Astrocyte (in vitro differentiated cells and primary cell): ENCODE results near the gene HBG2. TPM values are rescaled to one million over a fixed set of nuclear protein-coding genes. Genes with fewer than 3 reads are reported as not detected.
"Not testable (repeated sequence)": the region's sequence is repeated elsewhere in the genome, so short reads cannot be mapped to it uniquely, and the experiment has no call there.

Experiments used
- DNase-seq: peaks from one replicate; pipeline ENCODE4 v3.0.0-alpha.2; 2010; ENCODE audit warnings: low read depth
- FAIRE-seq: peaks from 2 replicates; lab custom pipeline; 2011; peaks lifted over from hg19 to GRCh38; lab: Jason Lieb, UNC
- H2AFZ ChIP-seq: 2 replicates; pipeline ENCODE4 v1.6.0; 2012; ENCODE audit warnings: low read depth, low read length, inconsistent platforms
- H3K27ac ChIP-seq: 2 replicates; pipeline ENCODE4 v1.5.1; 2011; ENCODE audit warnings: low read depth, low read length, inconsistent platforms
- H3K27me3 ChIP-seq: 2 replicates; pipeline ENCODE4 v1.6.0; 2011; ENCODE audit warnings: low read length, inconsistent platforms; ENCODE audit not compliant: insufficient read depth
- H3K36me3 ChIP-seq: 2 replicates; pipeline ENCODE4 v1.5.1; 2011; ENCODE audit warnings: low read length, inconsistent platforms; ENCODE audit not compliant: insufficient read depth
- H3K4me1 ChIP-seq: 2 replicates; pipeline ENCODE4 v1.5.1; 2011; ENCODE audit warnings: low read length, inconsistent platforms; ENCODE audit not compliant: insufficient read depth
- H3K4me2 ChIP-seq: 2 replicates; pipeline ENCODE4 v1.6.0; 2012; ENCODE audit warnings: low read length, inconsistent platforms
- H3K4me3 ChIP-seq: 2 replicates; pipeline ENCODE4 v1.5.1; 2011; ENCODE audit warnings: low read depth, mild to moderate bottlenecking, low read length, inconsistent platforms; ENCODE audit not compliant: insufficient read depth
- H3K79me2 ChIP-seq: 2 replicates; pipeline ENCODE4 v1.6.0; 2012; ENCODE audit warnings: mild to moderate bottlenecking, low read length, inconsistent platforms; ENCODE audit not compliant: insufficient read depth
- H3K9ac ChIP-seq: 2 replicates; pipeline ENCODE4 v1.6.0; 2012; ENCODE audit warnings: mild to moderate bottlenecking, low read length, inconsistent platforms
- H3K9me3 ChIP-seq: 2 replicates; pipeline ENCODE4 v1.5.1; 2012; ENCODE audit warnings: low read depth, mild to moderate bottlenecking, low read length, inconsistent platforms; ENCODE audit not compliant: insufficient read depth
- H4K20me1 ChIP-seq: 2 replicates; pipeline ENCODE4 v1.6.0; 2012; ENCODE audit warnings: low read length, inconsistent platforms; ENCODE audit not compliant: insufficient read depth
- H3K27ac Mint-ChIP-seq: one replicate; pipeline ENCODE4 v1.8.0; 2021; ENCODE audit warnings: mild to moderate bottlenecking, mixed read lengths; ENCODE audit not compliant: unreplicated experiment
- H3K27me3 Mint-ChIP-seq: one replicate; pipeline ENCODE4 v1.8.0; 2021; ENCODE audit warnings: low read depth, mixed read lengths; ENCODE audit not compliant: unreplicated experiment
- H3K36me3 Mint-ChIP-seq: one replicate; pipeline ENCODE4 v1.8.0; 2021; ENCODE audit warnings: low read depth, mixed read lengths; ENCODE audit not compliant: unreplicated experiment
- H3K4me1 Mint-ChIP-seq: one replicate; pipeline ENCODE4 v1.8.0; 2021; ENCODE audit warnings: low read depth, mixed read lengths; ENCODE audit not compliant: unreplicated experiment
- H3K4me3 Mint-ChIP-seq: one replicate; pipeline ENCODE4 v1.8.0; 2021; ENCODE audit warnings: mild to moderate bottlenecking, moderate library complexity, mixed read lengths; ENCODE audit not compliant: unreplicated experiment
- H3K9me3 Mint-ChIP-seq: one replicate; pipeline ENCODE4 v1.8.0; 2021; ENCODE audit warnings: mild to moderate bottlenecking, mixed read lengths; ENCODE audit not compliant: unreplicated experiment
- CTCF ChIP-seq: IDR thresholded peaks from 2 replicates; pipeline ENCODE4 v1.5.1; 2011; ENCODE audit warnings: low read depth, mild to moderate bottlenecking, inconsistent platforms, low read length, moderate library complexity; ENCODE audit not compliant: insufficient read depth
- EZH2 ChIP-seq: IDR thresholded peaks from 2 replicates; pipeline ENCODE4 v1.6.1; 2012; ENCODE audit warnings: mild to moderate bottlenecking, low read length, inconsistent platforms; ENCODE audit not compliant: insufficient read depth
- total RNA-seq: library from RNA; stranded (reverse); gene quantifications from 2 replicates; pipeline ENCODE4 v1.2.1, GENCODE V29; 2021

Gene HBG2
- total RNA-seq, 1 donor from 2014 or later, result not detected

GRCh38 chr11:5251746-5252145 lies 2.8 kb downstream of the HBG2 start:
- no peak overlapping the region for H3K4me2 ChIP-seq
- TF ChIP-seq CTCF (no peak), EZH2 (no peak)
- no peaks in the 10 kb centered on the region for H3K36me3 ChIP-seq
- Mint-ChIP-seq H3K27me3 (peaks cover 4% of the 10 kb centered on the region), H3K36me3 (no peaks in the 10 kb centered on the region), H3K4me1 (peaks cover 9% of the 10 kb centered on the region), H3K4me3 (no peak overlapping the region), H3K9me3 (peaks cover 5% of the 10 kb centered on the region), H3K27ac (no peak overlapping the region)
- DNase-seq, result no peak
- H3K27ac ChIP-seq, result no peak overlapping the region
- no peak overlapping the region for H3K4me3 ChIP-seq
- no peaks in the 10 kb centered on the region for H3K9me3 ChIP-seq
- H2AFZ ChIP-seq, result no peak overlapping the region
- no peak overlapping the region for H3K9ac ChIP-seq
- no peaks in the 10 kb centered on the region for H3K4me1 ChIP-seq
- H3K27me3 ChIP-seq, result no peaks in the 10 kb centered on the region
- no peaks in the 10 kb centered on the region for H4K20me1 ChIP-seq
- H3K79me2 ChIP-seq, result no peaks in the 10 kb centered on the region
- no peak for FAIRE-seq

- Histone ChIP-seq H3K36me3 (no peaks in the 10 kb centered on the region), H3K4me3 (no peak overlapping the region), H3K4me1 (no peaks in the 10 kb centered on the region), H3K79me2 (no peaks in the 10 kb centered on the region), H3K27ac (no peak overlapping the region), H2AFZ (no peak overlapping the region), H3K9me3 (no peaks in the 10 kb centered on the region), H4K20me1 (no peaks in the 10 kb centered on the region), H3K27me3 (no peaks in the 10 kb centered on the region), H3K4me2 (no peak overlapping the region), H3K9ac (no peak overlapping the region)
- FAIRE-seq (no peak), DNase-seq (no peak)
- no peak overlapping the region for H3K27ac Mint-ChIP-seq
- TF ChIP-seq EZH2 (no peak), CTCF (no peak)
- no peak overlapping the region for H3K4me3 Mint-ChIP-seq
- H3K27me3 Mint-ChIP-seq, result peaks cover 4% of the 10 kb centered on the region
- no peaks in the 10 kb centered on the region for H3K36me3 Mint-ChIP-seq
- H3K9me3 Mint-ChIP-seq, result peaks cover 5% of the 10 kb centered on the region
- peaks cover 9% of the 10 kb centered on the region for H3K4me1 Mint-ChIP-seq
Measured at GRCh38 chr11:5250543-5251204, 3.9 kb downstream of the HBG2 start.

- H3K27me3 Mint-ChIP-seq, H3K9me3 ChIP-seq, H3K27ac ChIP-seq, H4K20me1 ChIP-seq, H3K27ac Mint-ChIP-seq, H3K9me3 Mint-ChIP-seq, H3K36me3 ChIP-seq, FAIRE-seq, H3K9ac ChIP-seq, H3K4me1 ChIP-seq, H3K27me3 ChIP-seq, H3K4me2 ChIP-seq, H3K4me1 Mint-ChIP-seq, H2AFZ ChIP-seq, H3K4me3 ChIP-seq, H3K79me2 ChIP-seq, H3K36me3 Mint-ChIP-seq, DNase-seq, H3K4me3 Mint-ChIP-seq: not testable (repeated sequence)
Measured at GRCh38 chr11:5249807-5250396, 4.7 kb downstream of the HBG2 start, which contains the start of gene HBG1. HBG1 (minus strand) TSS chr11:5249857; CDS start chr11:5249804, 53 bp downstream.

GRCh38 chr11:5248498-5248897 lies 6.1 kb downstream of the HBG2 start:
- not testable (repeated sequence) for H3K4me3 Mint-ChIP-seq, H3K4me1 ChIP-seq, H3K36me3 Mint-ChIP-seq

More at GRCh38 chr11:5248498-5248897, 6.1 kb downstream of the HBG2 start:
- not testable (repeated sequence) for H3K36me3 ChIP-seq, H3K9me3 ChIP-seq, H3K4me3 ChIP-seq, H3K79me2 ChIP-seq, H3K27ac Mint-ChIP-seq, H3K27me3 Mint-ChIP-seq, DNase-seq, H3K4me1 Mint-ChIP-seq, H4K20me1 ChIP-seq, H3K9ac ChIP-seq, H3K9me3 Mint-ChIP-seq, H3K27ac ChIP-seq, H3K4me2 ChIP-seq, H3K27me3 ChIP-seq, FAIRE-seq, H2AFZ ChIP-seq
